Measurements from ENCODE around the gene ATP1A1. TPM values are rescaled to one million over a fixed set of nuclear protein-coding genes. Genes with fewer than 3 reads are reported as not detected.

Gene ATP1A1
- total RNA-seq, 2 experiments from 2014 or later = 251 to 262 TPM

DNA sequence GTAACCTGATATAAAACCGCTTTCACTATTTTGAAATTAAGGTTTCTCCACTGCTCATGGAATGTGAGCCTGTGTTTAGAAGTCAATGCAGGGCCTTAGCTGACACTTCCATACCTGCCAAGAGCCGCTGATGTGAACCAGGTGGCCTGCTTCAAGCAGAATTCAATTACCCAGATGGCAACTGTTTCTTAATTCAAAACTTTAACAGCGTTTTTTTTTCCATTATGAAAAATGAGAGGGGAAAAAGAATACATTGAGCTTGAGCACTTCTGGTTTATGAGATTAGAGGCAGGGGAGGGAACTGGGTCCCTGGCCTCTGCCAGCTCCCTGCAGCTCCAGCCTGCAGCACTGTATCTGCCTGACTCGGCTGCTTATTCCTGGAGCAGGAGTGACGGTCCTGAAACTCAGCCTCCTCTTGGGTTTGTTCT, 7.7 kb upstream of the ATP1A1 start:
- TF ChIP-seq, protein P1, sequence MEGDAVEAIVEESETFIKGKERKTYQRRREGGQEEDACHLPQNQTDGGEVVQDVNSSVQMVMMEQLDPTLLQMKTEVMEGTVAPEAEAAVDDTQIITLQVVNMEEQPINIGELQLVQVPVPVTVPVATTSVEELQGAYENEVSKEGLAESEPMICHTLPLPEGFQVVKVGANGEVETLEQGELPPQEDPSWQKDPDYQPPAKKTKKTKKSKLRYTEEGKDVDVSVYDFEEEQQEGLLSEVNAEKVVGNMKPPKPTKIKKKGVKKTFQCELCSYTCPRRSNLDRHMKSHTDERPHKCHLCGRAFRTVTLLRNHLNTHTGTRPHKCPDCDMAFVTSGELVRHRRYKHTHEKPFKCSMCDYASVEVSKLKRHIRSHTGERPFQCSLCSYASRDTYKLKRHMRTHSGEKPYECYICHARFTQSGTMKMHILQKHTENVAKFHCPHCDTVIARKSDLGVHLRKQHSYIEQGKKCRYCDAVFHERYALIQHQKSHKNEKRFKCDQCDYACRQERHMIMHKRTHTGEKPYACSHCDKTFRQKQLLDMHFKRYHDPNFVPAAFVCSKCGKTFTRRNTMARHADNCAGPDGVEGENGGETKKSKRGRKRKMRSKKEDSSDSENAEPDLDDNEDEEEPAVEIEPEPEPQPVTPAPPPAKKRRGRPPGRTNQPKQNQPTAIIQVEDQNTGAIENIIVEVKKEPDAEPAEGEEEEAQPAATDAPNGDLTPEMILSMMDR (IDR thresholded peaks at IDR 0.05) = no peak
- Mint-ChIP-seq H3K36me3 (ENCODE audit: low read depth) (no peaks in the 10 kb centered on the region), H3K4me3 (no peak overlapping the region), H3K4me1 (ENCODE audit: low read depth) (peaks cover 30% of the 10 kb centered on the region), H3K9me3 (no peaks in the 10 kb centered on the region), H3K27ac (no peak overlapping the region), H3K27me3 (no peaks in the 10 kb centered on the region)
- Histone ChIP-seq H3K27ac (ENCODE audit: low read depth in 1 of 2, low read length in 2 of 2) (no peak overlapping the region), H3K27me3 (ENCODE audit: control insufficient read depth in 1 of 2, insufficient read depth in 2 of 2, low read length in 2 of 2) (no peaks in the 10 kb centered on the region), H3K36me3 (ENCODE audit: insufficient read depth, low read length) (no peaks in the 10 kb centered on the region), H3K9me3 (ENCODE audit: control insufficient read depth in 1 of 2, insufficient read depth in 1 of 2, low read length in 2 of 2) (no peaks in the 10 kb centered on the region), H3K4me3 (ENCODE audit: low read length) (no peak overlapping the region), H3K4me1 (ENCODE audit: insufficient read depth, low read length) (peaks cover 8% of the 10 kb centered on the region)
- ATAC-seq (ENCODE audit: poor library complexity) (no peak), DNase-seq (no peak)
- intact Hi-C loops (cut with DNase I, micrococcal nuclease) = no loop called here
- CTCF ChIA-PET = interaction anchor here (0.9 to 2.0 kb wide), 2 partner anchors 25 to 226 kb away, joined by 3 to 5 read pairs; no protein-coding TSS in a partner anchor
- POLR2A ChIA-PET = interaction anchor here (0.8 to 1.7 kb wide), 2 partner anchors 11 to 19 kb away, joined by 3 to 10 read pairs; no protein-coding TSS in a partner anchor

DNA sequence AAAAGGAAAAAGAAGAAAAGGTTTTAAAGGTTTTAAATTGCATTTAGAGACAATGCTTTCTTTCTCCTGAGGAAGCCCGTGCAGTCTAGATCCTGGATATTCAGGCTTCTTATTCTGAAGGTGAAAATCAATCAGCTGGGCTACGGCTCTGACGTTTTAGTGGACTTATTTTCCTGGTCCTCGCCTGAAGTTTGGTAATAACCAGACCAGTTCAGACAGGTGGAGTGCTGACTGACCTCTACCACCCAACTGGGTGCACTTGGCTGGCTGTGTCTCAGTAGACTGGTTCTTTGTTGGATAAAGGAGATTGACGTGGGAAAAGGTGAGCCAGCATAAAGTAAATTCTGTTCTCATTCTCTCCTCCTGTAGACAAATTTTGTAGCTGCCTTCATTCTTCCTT, 7.2 kb upstream of the ATP1A1 start:
- Histone ChIP-seq H3K36me3 (ENCODE audit: insufficient read depth, low read length) (no peaks in the 10 kb centered on the region), H3K9me3 (ENCODE audit: control insufficient read depth in 1 of 2, insufficient read depth in 1 of 2, low read length in 2 of 2) (no peaks in the 10 kb centered on the region), H3K4me3 (ENCODE audit: low read length) (no peak overlapping the region), H3K27me3 (ENCODE audit: control insufficient read depth in 1 of 2, insufficient read depth in 2 of 2, low read length in 2 of 2) (no peaks in the 10 kb centered on the region), H3K4me1 (ENCODE audit: insufficient read depth, low read length) (peaks cover 8% of the 10 kb centered on the region), H3K27ac (ENCODE audit: low read depth in 1 of 2, low read length in 2 of 2) (no peak overlapping the region)
- no peak for DNase-seq
- ATAC-seq (ENCODE audit: poor library complexity) = no peak
- ChIA-PET POLR2A (interaction anchor here (0.6 to 1.7 kb wide), 3 partner anchors 10 to 217 kb away, joined by 3 to 10 read pairs (median 3); no protein-coding TSS in a partner anchor), CTCF (interaction anchor here (0.9 to 2.0 kb wide), 2 partner anchors 24 to 227 kb away, joined by 3 to 5 read pairs; no protein-coding TSS in a partner anchor)
- H3K4me3 Mint-ChIP-seq = no peak overlapping the region
- no peaks in the 10 kb centered on the region for H3K36me3 Mint-ChIP-seq (ENCODE audit: low read depth)
- H3K27me3 Mint-ChIP-seq = no peaks in the 10 kb centered on the region
- intact Hi-C loops (cut with DNase I, micrococcal nuclease) = no loop called here
- TF ChIP-seq, protein P1 (IDR thresholded peaks at IDR 0.05) = no peak
- peaks cover 26% of the 10 kb centered on the region for H3K4me1 Mint-ChIP-seq (ENCODE audit: low read depth)
- H3K27ac Mint-ChIP-seq = no peak overlapping the region
- no peaks in the 10 kb centered on the region for H3K9me3 Mint-ChIP-seq

DNA sequence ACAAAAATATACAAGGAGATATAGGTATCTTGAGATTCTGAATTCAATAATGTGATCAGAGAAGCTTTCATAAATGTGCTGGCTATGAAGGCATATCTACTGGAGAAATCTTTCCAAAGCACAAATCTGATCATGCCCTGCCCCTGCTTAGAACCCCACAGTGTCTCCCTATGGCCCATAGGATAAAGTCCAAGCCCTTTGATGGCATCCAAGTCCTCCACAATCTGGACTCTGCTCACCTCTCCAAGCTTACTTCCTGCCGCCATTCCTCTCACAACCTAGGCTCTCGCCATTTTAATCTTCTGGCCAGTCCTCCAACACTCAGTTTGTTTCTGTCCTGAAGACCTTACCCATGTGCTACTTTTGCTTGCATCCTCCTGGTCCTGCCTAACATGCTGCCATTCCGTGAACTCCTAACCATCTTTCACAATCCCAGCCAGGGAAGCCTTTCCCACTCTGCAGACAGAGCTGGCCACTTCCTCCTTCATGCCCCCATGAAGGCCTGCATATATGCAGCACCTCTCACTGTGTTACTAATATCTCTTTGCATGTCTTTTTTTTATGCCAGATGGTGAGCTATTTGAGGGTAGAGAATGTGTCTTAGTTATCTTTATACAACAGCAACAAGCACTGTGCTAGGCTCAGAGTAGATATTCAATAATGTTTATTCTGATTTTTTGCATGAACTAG, 5.6 kb upstream of the ATP1A1 start:
- H3K27ac ChIP-seq (ENCODE audit: low read depth in 1 of 2, low read length in 2 of 2) = no peak overlapping the region
- Mint-ChIP-seq H3K36me3 (ENCODE audit: low read depth) (no peaks in the 10 kb centered on the region), H3K9me3 (no peaks in the 10 kb centered on the region), H3K27ac (no peak overlapping the region), H3K4me1 (ENCODE audit: low read depth) (peaks cover 29% of the 10 kb centered on the region), H3K27me3 (no peaks in the 10 kb centered on the region), H3K4me3 (no peak overlapping the region)
- intact Hi-C loops (cut with DNase I, micrococcal nuclease) = no loop called here
- no peak for ATAC-seq (ENCODE audit: poor library complexity)
- no peaks in the 10 kb centered on the region for H3K27me3 ChIP-seq (ENCODE audit: control insufficient read depth in 1 of 2, insufficient read depth in 2 of 2, low read length in 2 of 2)
- H3K9me3 ChIP-seq (ENCODE audit: control insufficient read depth in 1 of 2, insufficient read depth in 1 of 2, low read length in 2 of 2) = no peaks in the 10 kb centered on the region
- TF ChIP-seq, protein P1 (IDR thresholded peaks at IDR 0.05) = no peak
- CTCF ChIA-PET = interaction anchor here (0.8 kb wide), 1 partner anchor 118 kb away, joined by 4 read pairs; no protein-coding TSS in a partner anchor
- H3K4me1 ChIP-seq (ENCODE audit: insufficient read depth, low read length) = peaks cover 12% of the 10 kb centered on the region
- H3K4me3 ChIP-seq (ENCODE audit: low read length) = no peak overlapping the region
- POLR2A ChIA-PET = interaction anchor here (0.6 to 1.7 kb wide), 4 partner anchors 9 to 139 kb away, joined by 3 to 10 read pairs (median 5); no protein-coding TSS in a partner anchor
- no peak for DNase-seq
- no peaks in the 10 kb centered on the region for H3K36me3 ChIP-seq (ENCODE audit: insufficient read depth, low read length)
